Activated CD4-positive, alpha-beta T cell treated with anti-CD3 and anti-CD28 coated beads, Interleukin-2, amount 50 U/mL, for 16 hours (primary cell): ENCODE data around the gene AMBRA1.

ENCODE experiments used
- DNase-seq: peaks from one replicate; pipeline ENCODE4 v3.0.0-alpha.2; 2020

AMBRA1 gene

DNA sequence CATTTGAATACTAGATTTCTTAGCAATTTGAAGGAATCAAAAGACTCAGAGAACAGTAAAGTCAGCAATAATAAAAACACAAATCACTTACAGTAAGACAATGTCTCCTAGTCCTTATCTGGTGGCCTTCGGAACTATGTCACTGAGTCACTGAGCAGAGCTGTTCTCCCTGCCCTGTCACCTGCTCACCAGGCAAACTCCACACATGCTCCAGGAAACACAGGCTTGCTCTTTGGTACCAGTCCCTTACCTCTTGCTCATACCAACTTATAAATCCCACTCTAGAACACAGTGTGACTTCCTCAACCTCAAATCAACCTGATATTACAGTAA lies 121.2 kb downstream of the AMBRA1 start:
- no peak for DNase-seq

DNA sequence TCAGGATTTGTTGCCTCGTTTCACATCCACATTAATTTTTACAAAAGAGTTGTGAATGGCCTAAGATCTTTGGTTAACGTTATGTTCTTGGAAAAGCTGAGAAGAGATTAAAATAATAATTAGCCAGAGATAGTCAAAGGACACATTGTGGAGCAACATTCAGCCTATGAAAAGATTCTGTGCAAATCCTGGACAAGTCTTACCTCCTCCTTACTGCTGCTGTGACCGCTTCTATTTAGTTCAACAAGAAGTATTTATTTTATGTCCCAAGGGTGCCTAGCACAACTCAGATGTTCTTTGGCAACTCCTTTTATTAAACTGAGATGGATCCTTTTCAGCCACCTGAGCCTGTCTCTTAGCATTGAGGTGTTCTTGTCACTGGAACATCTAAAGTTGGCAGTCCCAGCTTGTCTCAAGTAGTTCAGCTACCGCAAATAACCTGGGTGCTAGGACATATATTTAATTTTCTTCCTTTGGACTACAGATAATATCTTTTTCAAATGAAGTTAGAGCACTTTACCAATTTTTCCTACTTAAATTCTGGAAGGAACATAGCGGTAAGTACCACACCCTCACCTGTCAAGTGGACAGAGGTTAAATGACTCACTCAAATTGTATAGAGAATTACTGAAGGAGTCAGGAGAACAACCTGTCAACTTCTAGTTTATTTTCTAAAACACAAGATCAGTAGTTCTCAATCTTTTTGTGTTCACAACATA lies 121.7 kb downstream of the AMBRA1 start:
- DNase-seq = no peak

DNA sequence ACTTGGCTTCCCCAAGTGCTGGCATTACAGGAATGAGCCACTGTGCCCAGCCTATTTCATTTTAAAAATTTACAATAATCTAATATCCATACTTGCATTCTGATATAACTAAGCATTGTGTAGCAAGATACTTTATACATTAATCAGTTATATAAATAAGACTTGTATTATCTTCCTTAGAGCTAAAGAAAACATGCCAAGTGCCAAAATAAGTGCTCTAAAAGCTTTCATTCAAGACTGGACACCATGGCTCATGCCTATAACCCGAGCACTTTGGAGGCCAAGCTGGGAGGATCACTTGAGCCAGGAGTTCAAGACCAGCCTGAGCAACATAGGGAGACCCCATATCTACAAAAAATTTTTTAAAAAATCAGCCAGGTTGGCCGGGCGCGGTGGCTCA lies 123.9 kb downstream of the AMBRA1 start:
- DNase-seq = no peak

DNA sequence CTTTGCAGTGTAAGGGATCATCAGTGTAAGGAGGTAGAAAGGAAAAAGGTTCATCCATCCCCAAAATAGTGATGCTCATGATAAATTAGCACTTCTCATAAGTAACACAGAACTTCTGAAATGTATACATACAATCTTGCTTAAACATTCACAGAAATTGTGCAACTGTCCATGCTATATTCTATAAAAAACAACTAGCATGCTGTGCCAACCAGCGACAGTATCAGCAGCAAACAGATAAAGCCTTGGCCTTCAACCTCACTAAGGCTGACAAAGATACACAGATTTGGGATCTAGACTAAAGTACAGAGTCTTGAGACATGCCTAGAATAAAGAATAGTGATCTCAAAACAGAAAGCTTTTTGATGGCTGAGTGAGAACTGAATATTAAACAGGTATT lies 128.1 kb downstream of the AMBRA1 start:
- no peak for DNase-seq

DNA sequence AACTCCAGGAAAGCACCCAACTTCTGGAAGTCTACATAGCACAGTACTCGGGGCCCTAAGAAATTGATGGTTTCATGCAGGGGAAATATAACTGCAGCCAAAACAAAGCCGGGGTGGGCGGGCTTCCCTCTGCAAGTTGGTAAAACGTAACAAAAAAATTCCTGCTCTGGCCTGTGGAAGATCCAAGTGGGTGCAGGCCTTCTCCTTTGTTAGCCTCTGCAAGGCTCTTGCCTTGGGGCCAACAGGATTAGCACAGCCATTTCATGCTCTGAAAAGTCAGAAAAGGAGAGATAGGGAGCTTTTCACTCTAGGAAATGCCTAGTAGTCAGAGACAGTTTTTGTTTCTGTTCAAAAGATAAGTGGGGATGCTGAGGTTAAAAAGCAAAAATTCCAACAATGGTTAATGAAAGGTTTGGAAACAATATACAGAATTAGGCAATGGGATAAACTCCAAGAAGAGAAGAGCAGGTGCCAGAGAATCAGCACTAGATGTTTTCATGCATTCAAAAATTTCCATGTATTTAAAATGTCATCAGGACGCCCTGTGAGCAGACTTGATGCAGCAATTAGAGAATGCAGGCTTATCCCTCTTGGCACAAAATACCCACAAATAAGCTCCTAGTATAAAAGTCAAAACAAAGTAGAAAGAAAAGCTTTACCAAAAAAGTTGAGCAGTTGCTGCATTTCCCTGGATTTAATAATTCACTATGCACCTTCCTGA lies 130.0 kb downstream of the AMBRA1 start:
- DNase-seq = no peak

DNA sequence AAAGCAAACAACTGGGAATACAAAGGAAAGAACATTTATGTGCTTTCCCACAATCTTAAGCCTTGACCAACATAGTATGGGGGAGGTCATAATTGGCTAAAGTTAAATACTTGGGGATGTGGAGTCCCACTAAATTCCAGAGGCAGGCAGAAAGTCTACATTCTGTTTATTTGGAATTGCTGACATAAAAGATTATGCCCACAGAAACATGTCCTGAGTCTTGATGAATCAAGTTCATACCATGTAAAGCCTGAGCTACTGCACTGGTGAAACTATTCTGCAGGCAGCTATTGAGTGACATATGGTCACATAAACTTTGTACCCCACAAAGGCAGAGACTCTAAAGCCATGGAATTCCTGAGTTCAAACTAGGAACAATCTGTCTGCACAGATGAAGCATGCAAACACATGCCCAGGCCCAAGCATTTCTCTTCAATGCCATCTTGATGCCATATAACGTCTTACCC lies 132.3 kb downstream of the AMBRA1 start:
- DNase-seq = no peak

DNA sequence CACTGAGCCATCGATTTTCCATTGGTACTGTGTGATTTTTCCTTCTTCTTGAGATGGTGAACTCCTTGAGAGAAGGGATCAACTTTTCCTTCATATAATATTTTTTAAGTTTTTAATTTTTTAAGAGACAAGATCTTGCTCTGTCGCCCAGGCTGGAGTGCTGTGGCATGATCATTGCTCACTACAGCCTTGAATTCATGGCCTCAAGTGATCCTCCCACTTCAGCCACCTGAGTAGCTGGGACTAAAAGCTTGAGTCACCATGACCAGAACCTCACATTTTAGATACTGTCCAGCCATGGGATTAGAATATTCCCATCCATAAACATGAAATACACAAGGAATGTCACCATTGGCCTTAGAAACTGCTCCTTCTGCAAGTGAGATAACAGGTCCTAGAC lies 135.3 kb downstream of the AMBRA1 start:
- DNase-seq = no peak

DNA sequence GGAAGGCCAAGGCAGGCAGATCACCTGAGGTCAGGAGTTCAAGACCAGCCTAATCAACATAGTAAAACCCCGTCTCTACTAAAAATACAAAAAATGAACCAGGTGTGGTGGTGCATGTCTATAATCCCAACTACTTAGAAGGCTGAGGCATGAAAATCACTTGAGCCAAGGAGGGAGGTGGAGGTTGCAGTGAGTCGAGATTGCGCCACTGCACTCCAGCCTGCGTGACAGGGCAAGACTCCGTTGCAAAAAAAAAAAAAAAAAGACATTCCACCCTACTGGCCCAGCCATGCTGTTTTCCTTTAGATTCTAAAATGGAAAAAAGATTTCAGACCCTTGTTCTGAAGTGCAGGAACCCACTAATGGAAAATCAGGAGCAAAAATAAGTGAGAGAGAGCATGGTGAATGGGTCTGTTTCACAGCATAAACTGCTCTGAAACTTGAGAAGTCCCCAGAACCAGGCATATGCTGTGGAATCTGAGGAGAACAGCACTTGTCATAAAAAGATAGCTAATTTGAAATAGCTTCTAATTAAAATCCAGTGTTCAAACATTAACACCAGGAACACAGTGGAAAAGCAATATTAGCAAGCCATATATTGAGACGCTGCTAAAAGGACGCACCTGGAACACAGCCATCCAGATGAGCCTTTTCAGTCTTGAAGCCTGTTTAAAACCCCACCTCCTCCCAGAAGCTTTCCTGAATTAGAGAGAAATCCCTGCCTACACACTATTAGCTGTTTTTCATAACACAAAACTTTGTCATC lies 136.0 kb downstream of the AMBRA1 start:
- no peak for DNase-seq

DNA sequence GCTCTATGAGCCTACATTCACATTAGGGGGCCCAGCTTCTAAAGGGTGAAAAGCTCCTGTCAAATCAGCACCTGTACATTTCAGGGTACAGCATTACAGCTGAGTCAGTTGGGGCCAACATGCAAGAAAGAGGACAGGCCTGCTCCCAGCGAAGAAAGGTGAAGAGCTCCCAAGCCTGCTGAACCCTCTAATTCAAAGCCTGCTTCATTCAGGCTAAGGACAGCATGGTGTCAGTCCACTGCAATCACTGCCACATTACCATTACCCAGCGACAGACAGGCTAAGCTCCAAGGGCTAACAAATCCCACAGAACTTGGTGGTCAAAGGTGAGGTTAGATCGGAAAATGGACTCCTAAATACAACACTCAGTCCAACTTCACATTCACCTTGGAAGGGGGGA lies 136.8 kb downstream of the AMBRA1 start:
- no peak for DNase-seq

DNA sequence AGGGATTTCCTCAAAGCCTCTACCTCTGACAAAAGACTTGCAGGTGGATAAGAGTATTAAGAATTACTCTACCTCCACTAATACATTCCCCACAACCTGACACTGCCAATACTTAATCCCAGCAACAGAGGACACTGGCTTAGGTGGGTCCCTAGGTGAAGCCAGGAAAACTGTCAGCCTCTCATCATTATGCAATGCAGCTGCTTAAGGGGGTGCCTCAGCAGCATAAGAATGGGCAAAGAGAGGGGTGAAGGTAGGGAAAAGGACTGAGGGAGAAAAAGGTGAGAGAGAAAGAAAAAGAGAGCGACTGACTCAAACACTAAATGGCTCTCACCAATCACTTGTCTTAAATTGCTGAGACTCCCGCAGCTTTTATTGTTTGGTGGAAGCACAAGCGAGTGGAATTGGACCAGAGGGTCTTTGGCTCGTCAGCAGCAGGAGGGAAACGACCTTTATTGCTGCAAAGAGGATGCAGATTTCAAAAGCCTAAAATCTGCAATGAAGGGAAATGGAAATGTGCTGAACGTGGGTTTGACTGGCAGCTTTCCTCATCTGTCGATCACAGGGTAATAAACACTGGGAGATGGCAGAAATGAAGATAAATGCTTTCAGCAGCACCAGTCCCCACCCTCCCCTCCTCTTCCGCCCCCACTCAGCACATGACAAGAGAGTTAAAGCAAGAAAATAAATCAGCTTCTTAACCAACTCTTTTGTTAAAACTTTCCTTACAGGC lies 137.4 kb downstream of the AMBRA1 start:
- DNase-seq = no peak

DNA sequence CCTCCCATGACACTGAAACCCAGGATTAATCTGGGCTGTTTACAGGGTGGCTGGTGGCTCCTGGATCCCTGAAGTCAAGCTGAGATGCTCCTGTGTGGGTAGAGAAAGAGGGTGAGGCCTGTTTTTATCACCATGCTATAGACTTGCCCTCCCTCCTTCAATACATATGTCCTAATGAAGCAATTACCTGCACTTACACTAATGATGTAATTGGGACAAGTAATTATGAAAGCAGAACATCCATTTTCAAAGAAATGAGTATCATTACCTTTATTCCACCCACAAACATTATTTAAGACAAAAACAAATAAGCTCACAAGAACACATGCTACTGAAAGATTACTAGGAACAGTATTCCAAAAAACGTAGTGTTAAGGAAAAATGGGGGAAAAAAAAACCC lies 138.0 kb downstream of the AMBRA1 start:
- no peak for DNase-seq

DNA sequence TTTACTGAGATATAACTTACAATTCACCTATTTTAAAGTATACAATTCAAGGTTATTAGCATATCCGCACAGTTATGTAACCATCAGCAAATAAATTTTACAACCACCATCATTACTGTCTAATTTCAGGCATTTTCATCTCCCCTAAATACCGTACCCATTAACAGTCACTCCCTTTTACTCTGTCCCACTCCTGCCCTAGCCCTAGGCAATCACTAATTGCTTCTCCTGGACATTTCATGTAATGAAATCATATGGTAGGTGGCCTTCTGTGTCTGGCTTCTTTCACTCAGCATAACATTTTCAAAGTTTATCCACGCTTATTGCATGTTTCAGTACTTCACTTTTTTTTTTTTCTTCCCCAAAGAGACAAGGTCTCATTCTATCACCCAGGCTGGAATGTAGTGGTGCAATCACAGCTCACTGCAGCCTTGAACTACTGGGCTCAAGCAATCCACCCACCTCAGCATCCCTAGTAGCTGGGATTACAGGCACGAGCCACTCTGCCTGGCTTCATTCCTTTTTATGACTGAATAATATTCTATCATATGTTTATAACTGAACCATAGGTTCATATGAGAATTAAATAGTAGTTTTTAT lies 140.8 kb downstream of the AMBRA1 start:
- no peak for DNase-seq

DNA sequence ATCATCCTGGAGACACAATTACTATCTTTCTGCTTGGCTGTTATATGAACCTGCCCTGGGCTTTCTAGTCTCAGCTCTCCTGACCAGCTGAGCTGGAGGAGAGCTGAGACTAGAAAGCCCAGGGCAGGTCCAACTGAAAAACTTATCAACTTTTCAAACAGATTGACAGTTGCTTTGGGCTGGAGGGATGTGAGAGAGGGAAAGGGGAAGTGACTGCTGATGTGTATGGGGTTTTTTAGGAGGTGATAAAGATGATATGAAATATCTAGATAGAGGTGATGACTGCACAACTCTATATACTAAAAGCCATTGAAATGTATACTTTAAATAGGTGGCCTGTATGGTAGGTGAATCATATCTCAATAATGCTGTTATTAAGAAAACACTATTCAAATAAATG lies 142.1 kb downstream of the AMBRA1 start:
- no peak for DNase-seq

DNA sequence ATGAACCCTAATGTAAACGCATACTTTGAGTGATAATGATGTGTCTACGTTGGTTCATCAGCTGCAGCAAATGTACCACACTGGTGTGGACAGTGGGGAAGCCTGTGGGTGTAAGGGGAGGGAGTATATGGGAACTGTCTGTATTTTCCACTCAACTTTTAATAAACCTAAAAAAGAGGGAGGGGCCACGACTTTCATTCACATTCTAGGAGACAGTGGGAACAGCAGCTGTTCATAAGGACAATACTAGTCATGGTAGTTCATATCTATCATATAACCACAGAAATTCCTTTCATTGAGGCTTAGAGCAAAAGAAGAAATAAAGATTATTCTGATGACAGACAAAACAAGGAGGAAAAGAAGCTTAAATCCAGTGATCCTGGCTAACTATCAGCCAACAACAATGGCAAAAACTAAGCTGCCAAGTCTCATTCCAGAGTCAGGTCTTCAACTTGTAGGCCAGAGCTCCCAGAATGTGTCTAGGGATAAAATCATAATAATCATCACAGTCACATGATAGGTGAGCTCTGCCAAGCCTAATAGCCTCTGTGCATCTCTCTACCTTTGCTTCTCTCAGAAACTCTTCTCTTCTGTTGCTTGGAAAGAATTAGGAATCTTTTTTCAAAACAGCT lies 142.9 kb downstream of the AMBRA1 start:
- DNase-seq = no peak

DNA sequence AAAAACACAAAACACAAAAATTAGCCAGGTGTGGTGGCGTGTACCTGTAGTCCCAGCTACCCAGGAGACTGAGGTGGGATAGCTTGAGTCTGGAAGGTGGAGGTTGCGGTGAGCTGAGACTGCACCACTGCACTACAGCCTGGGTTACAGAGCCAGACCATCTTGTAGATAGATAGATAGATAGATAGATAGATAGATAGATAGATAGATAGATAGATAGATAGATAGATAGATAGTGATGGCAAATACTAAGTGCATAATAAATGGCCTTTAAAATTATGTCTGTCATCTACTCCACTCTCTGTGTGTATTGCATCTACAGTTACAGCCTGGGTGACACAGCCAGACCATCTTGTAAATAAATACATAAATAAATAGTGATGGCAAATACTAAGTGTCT lies 146.3 kb downstream of the AMBRA1 start:
- no peak for DNase-seq

DNA sequence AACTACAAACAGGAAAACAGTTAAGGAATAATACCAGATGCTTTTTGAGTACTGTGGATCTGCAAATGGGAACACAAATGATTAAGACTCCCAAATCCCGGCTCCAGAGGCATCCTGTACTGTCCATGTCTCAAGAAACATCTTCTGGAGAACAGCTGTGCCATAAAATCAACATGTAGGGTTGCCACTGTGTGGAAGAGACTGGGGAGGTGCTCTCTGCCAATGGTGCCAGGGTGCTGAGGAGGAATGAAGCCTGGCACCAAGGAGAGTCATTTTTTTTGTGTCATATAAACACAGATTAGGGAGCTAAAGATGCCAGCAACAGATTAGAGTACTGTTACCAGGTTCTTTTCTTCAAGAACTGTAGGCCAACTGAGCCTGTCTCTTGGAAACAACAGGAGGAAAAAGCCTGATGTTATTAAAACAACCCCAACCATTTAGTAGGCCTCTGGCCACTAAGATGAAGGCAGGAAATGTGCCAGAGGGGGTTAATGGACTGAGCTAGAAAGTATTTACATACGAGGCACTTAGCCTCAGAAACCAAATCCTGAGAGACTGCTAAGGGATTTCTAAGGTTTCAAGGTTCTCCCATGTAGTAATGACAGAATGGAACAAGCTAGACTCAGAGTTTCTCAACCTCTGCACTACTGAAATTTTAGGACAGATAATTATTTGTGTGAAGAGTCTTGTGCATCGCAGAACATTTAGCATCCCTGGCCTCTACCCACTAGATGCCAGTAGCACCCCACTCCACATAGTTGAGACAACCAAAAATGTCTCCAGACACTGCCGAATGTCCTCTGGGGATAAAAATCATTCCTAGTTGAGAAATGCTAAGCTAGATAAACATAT lies 147.7 kb downstream of the AMBRA1 start:
- DNase-seq = no peak

DNA sequence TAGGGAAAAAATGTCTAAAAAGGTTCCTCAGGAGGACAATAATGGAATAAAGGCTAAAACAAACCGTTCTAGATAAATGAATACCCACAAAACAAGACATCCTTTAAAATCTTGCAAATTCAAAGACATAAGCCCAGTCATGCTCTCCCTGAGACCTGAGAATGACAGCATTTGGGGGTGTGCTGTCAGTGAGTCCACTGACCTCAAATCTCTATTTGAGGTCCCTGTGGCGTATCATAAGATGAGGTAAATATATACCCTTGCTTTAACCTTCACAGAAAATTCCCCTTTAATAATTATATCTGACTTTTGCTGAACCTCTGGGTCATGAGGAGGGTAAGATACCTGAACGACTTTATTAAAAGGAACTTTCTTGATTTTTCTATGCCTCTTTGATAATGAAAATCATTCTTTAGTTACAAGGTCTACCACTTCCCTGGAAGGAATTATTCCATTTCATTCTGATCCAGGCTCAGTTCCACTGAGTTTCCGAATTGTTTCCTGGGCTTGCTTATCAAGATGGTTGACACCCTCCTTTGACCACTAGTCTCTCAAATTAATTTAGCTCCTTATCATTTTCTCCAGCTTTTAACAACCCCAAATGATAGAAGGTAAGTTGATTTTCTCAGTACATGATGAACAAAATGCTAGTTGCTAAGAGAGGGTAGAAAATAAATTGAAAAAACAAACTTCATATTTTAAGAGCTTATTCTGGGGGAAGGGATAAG lies 148.5 kb downstream of the AMBRA1 start:
- no peak for DNase-seq

DNA sequence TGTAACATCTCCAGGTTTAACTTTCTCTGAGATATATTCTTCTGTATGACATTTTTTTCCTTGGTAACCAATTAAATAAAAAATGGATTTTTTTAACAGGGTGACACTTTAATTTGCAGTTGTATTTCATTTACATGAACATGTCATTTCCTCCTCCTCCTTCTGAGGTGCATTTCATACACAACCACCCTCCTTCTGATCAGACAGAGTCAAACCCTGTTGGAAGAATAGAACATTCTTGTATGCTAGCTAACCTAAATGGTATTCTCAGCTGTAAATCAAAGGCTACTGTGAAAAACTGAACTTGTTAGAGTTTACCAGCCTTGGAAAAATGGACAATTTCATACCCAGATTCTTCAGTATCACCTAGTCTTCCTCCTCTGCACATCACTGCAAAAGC lies 149.5 kb downstream of the AMBRA1 start:
- DNase-seq = no peak

DNA sequence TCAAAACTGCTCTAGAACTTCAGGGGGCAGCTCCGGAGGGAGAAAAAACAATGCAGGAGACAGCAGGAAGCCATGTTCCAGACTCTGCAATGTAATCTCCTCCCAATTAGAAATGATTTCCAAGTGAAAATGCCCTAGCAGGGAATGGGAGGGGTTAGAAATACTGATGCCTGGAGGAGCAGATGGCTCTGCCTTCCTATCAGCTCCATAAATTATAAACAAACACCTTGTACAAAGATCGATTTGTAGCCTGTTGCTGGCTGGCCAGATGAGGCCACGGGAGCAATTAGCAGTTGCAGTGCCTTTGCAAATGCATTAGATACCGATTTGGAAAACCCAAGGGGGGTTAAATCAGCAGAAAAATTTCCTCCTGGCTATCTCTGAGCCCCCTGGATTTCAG lies 155.6 kb downstream of the AMBRA1 start:
- DNase-seq = no peak

DNA sequence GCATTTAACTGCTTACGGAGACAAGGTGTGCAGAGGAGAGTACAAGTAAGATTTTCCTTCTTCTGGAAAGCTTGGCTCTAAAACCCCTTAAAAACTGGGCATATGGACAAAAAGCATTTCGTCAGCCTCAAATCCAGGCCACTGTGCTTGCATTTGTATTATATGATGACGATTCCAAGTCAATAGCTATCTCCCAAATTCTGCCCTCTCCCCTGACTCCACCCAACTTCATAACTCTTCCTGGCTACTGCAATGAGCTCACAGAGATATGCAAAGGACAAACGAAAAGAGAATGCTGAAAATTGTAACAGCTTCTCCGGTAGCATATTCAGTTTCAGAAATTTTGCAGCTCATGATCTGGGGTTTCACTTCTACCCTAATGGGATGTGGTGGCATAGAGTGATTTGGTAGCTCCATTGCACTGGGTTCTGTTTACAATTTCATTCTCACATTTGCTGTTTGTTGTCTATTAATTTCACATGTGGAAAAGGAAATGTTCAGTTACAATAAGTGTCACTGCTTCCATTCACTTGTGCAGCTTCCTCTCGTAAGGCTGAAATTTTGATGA lies 156.6 kb downstream of the AMBRA1 start:
- DNase-seq = no peak
